Skeletal muscle cell (primary cell): Measurements from ENCODE around the gene DSG4.
A peak's percentile ranks its signal among the peaks of the same experiment; 100 is the strongest.
"Not testable (repeated sequence)": the region's sequence is repeated elsewhere in the genome, so short reads cannot be mapped to it uniquely, and the experiment has no call there.

ENCODE experiments used
- DNase-seq: peaks from one replicate; pipeline ENCODE4 v3.0.0-alpha.2; 2010; ENCODE audit warnings: low read depth
- H3K4me3 ChIP-seq: 2 replicates; pipeline ENCODE4 v1.5.1; 2011; ENCODE audit warnings: low read depth, mild to moderate bottlenecking, control low read depth, low read length, moderate library complexity

The DSG4 gene

GRCh38 chr18:31376477-31376876 is at the start of gene DSG4:
Gene DSG4 (plus strand): TSS chr18:31376777. CDS start chr18:31376912, 135 bp downstream.
- no peak for DNase-seq
- no peak within 1 kb of the TSS for H3K4me3 ChIP-seq

GRCh38 chr18:31329787-31330438 is 46.7 kb upstream of the DSG4 start:
- DNase-seq, result no peak
- no peak overlapping the region for H3K4me3 ChIP-seq

GRCh38 chr18:31343454-31343853 is 33.1 kb upstream of the DSG4 start:
- no peak for DNase-seq
- H3K4me3 ChIP-seq, result no peak overlapping the region

GRCh38 chr18:31353336-31353735 is 23.2 kb upstream of the DSG4 start:
- H3K4me3 ChIP-seq, DNase-seq: not testable (repeated sequence)

- no peak for DNase-seq
- no peak overlapping the region for H3K4me3 ChIP-seq
These were observed 21.6 kb upstream of the DSG4 start for GRCh38 chr18:31354990-31355389.

- no peak for DNase-seq
- H3K4me3 ChIP-seq, result no peak overlapping the region
These were observed 20.6 kb upstream of the DSG4 start for GRCh38 chr18:31356025-31356424.

- no peak overlapping the region for H3K4me3 ChIP-seq
- no peak for DNase-seq
These were observed 12.4 kb upstream of the DSG4 start for GRCh38 chr18:31364190-31364589.

- DNase-seq, result no peak
- H3K4me3 ChIP-seq, result no peak overlapping the region
These were observed 7.1 kb upstream of the DSG4 start for GRCh38 chr18:31369478-31369877.

- H3K4me3 ChIP-seq, result no peak overlapping the region
- no peak for DNase-seq
These were observed 4.6 kb upstream of the DSG4 start for GRCh38 chr18:31371989-31372388.

GRCh38 chr18:31373641-31374040 is 2.9 kb upstream of the DSG4 start:
- no peak for DNase-seq
- no peak overlapping the region for H3K4me3 ChIP-seq

- H3K4me3 ChIP-seq, result no peak overlapping the region
- no peak for DNase-seq
These were observed 4.3 kb downstream of the DSG4 start for GRCh38 chr18:31380912-31381311.

- no peak overlapping the region for H3K4me3 ChIP-seq
- no peak for DNase-seq
These were observed 5.5 kb downstream of the DSG4 start for GRCh38 chr18:31382107-31382506.

- no peak overlapping the region for H3K4me3 ChIP-seq
- DNase-seq, result no peak
These were observed 10.2 kb downstream of the DSG4 start for GRCh38 chr18:31386741-31387140.

GRCh38 chr18:31393286-31393685 is 16.7 kb downstream of the DSG4 start:
- no peak overlapping the region for H3K4me3 ChIP-seq
- DNase-seq, result no peak

GRCh38 chr18:31396796-31397612 is 20.4 kb downstream of the DSG4 start:
- H3K4me3 ChIP-seq, result no peak overlapping the region
- no peak for DNase-seq

GRCh38 chr18:31398191-31398590 is 21.6 kb downstream of the DSG4 start:
- H3K4me3 ChIP-seq, result no peak overlapping the region
- no peak for DNase-seq

GRCh38 chr18:31399306-31400032 is 22.9 kb downstream of the DSG4 start:
- peak; percentile 5 for DNase-seq
- no peak overlapping the region for H3K4me3 ChIP-seq

GRCh38 chr18:31401156-31402025 is 24.8 kb downstream of the DSG4 start:
- H3K4me3 ChIP-seq, result no peak overlapping the region
- no peak for DNase-seq

GRCh38 chr18:31402026-31402373 is 25.4 kb downstream of the DSG4 start:
- no peak overlapping the region for H3K4me3 ChIP-seq
- no peak for DNase-seq

- DNase-seq, result no peak
- no peak overlapping the region for H3K4me3 ChIP-seq
These were observed 26.8 kb downstream of the DSG4 start for GRCh38 chr18:31403409-31403808.
